SK-N-MC (cell line): ENCODE measurements around the gene ADAM11.
"Not testable (repeated sequence)": the region's sequence is repeated elsewhere in the genome, so short reads cannot be mapped to it uniquely, and the experiment has no call there.

ENCODE experiments used
- DNase-seq: peaks from one replicate; pipeline ENCODE4 v3.0.0-alpha.2; 2011; ENCODE audit warnings: low read depth, low spot score
- H3K27ac ChIP-seq: fragments of 200-600 bp; sonication (generic); 2 replicates; pipeline ENCODE4 v1.5.1; 2016; ENCODE audit warnings: mixed run types
- H3K36me3 ChIP-seq: fragments of 200-600 bp; sonication (generic); 2 replicates; pipeline ENCODE4 v1.6.1; 2017; ENCODE audit warnings: antibody characterized with exemption, low read length, mixed read lengths; ENCODE audit not compliant: insufficient read depth
- H3K4me3 ChIP-seq: fragments of 200-600 bp; sonication (generic); 2 replicates; pipeline ENCODE4 v1.5.1; 2016
- H3K9ac ChIP-seq: fragments of 200-600 bp; sonication (generic); 2 replicates; pipeline ENCODE4 v1.8.0; 2017; ENCODE audit warnings: mixed run types, mixed read lengths; ENCODE audit not compliant: insufficient read length
- H3K9me3 ChIP-seq: fragments of 200-600 bp; sonication (generic); 2 replicates; pipeline ENCODE4 v1.6.1; 2017; ENCODE audit warnings: low read depth, mild to moderate bottlenecking, antibody characterized with exemption, low read length, moderate library complexity, mixed read lengths
- EZH2 ChIP-seq: fragments of 200-600 bp; sonication (generic); IDR thresholded peaks from one replicate; pipeline ENCODE4 v1.6.1; 2017; ENCODE audit warnings: antibody characterized with exemption
- FOXP2 ChIP-seq: optimal IDR thresholded peaks from 2 replicates; pipeline ENCODE3; 2011; ENCODE audit warnings: mild to moderate bottlenecking, moderate library complexity; ENCODE audit not compliant: insufficient read depth; ENCODE audit errors: extremely low read length, control extremely low read depth
- POLR2AphosphoS5 ChIP-seq: IDR thresholded peaks from 2 replicates; pipeline ENCODE4 v1.6.1; 2012; ENCODE audit warnings: mild to moderate bottlenecking, low read depth, low read length, borderline replicate concordance

ADAM11 gene

DNA sequence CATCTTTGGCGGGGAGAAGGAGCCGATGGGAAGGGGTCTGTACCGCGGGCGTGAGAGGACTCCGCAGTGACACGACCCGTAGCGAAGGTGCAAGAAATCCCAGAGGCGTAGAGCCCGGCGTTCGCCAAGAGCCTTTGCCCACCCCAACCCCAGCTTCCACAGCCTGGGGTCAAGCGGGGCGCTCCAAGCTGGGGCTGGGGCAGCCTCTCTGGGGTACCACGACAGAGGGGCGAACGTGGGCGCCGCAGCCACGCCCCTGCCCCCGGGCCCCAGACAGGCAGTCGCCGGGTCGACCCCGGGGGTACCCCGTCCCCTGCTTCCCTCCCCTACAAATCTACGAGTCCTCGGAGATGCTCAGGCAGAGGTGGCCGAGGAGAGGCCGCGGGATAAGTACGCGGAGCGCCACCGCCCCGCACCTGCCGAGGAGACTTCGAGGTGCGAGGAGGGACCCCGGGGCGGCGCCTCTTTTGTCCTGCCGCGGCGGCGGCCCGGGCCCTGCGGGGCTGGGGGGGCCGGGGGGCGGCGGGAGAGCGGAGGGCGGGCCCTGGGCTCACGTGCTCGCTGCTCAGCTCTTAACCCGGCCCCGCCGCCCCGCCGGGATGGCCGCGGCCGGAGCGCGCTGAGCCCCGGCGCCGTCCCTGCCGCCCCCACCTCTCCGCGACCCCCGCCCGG lies at the start of gene ADAM11:
Gene ADAM11 (plus strand): TSS at position 575 of the 672 bp plus-strand sequence. CDS start 212 bp downstream, outside the sequence.
- H3K9ac ChIP-seq: peak within 1 kb of the TSS; percentile 60
- no peak for TF ChIP-seq POLR2AphosphoS5
- no peak for TF ChIP-seq EZH2
- TF ChIP-seq FOXP2: no peak
- H3K36me3 ChIP-seq: no peaks in the 10 kb centered on the region
- no peaks in the 10 kb centered on the region for H3K9me3 ChIP-seq
- peak within 1 kb of the TSS; percentile 83 for H3K4me3 ChIP-seq
- no peak within 1 kb of the TSS for H3K27ac ChIP-seq
- no peak for DNase-seq

DNA sequence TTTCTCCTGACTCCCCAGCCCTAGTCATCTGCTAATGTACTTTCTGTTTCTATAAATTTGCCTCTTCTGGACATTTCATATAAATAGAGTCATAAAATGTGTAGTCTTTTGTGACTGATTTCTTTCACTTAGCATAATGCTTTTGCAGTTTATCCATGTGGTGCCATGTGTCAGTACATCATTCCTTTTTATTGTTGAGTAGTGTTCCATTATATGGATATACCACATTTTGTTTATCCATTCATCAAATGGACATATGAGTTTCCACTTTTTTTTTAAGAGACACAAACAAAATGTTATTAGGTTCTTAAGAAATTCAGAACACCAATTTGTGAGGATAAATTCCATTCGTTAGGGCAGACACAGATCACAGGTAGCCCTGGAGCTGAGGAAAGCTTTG lies 39.3 kb upstream of the ADAM11 start:
- DNase-seq: no peak

DNA sequence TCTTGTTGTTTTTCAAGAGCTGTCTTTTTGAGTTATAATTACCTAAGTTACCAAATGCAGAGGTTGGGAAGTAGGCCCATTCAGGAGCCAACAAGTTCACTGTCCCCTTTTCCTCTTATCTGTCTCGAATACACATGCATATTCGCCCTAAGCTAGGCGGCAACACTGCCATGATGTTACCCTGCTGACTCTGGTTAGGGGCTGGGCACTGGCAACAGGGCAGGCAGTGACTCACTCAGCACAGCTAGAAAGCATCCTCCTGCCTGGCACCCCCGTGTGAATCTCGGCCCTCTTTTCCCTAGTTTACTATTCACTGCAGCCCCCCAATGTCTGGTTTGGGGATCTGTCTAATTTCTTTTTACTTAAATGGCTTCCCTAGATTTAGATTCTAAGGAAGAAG lies 36.5 kb upstream of the ADAM11 start:
- Histone ChIP-seq H3K27ac (no peak overlapping the region), H3K9ac (no peak overlapping the region), H3K4me3 (no peak overlapping the region), H3K36me3 (peaks cover 31% of the 10 kb centered on the region), H3K9me3 (no peaks in the 10 kb centered on the region; the same call in 1 of the 2 replicates)
- no peak for TF ChIP-seq POLR2AphosphoS5
- TF ChIP-seq FOXP2: no peak
- TF ChIP-seq EZH2: no peak
- no peak for DNase-seq

More for the DNA sequence above, 39.3 kb upstream of the ADAM11 start:
- TF ChIP-seq POLR2AphosphoS5 (no peak), FOXP2 (no peak), EZH2 (no peak)
- Histone ChIP-seq H3K9me3 (no peaks in the 10 kb centered on the region; the same call in 1 of the 2 replicates), H3K27ac (no peak overlapping the region), H3K36me3 (peaks cover 31% of the 10 kb centered on the region), H3K4me3 (no peak overlapping the region), H3K9ac (no peak overlapping the region)

DNA sequence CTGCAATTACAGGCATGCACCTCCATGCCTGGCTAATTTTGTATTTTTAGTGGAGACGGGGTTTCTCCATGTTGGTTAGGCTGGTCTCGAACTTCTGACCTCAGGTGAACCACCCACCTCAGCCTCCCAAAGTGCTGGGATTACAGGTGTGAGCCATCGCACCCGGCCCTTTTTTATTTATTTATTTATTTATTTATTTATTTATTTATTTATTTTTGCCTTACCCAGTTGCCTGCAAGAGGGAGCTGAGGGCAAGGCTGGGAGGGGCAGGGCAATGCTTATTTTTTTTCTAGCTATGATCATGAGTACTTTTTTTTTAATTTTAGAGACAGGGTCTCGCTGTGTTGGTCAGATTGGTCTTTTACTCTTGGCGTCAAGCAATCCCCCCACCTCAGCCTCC lies 32.7 kb upstream of the ADAM11 start:
- not testable (repeated sequence) for H3K27ac ChIP-seq, DNase-seq, H3K9me3 ChIP-seq, H3K9ac ChIP-seq, H3K4me3 ChIP-seq
- H3K36me3 ChIP-seq: peaks cover 29% of the 10 kb centered on the region

DNA sequence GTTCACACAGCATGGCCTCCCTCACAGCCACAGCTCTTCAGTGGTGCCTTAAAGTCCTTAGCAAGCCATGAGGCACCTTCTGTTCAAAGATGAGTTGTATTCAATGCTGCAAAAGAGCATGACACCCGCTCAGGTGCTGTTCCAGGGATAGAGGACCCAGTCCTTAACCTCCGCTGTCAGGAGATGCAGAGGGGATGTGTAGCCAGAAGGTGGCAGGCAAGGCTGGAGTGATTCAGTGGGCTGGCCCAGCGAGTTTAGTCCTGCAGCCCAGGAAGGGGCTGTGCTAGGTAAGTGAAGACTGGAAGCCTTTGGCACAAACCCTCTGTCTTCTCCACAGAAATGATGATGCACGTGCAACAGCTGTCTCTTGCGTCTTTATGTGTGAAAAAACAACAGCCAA lies 25.0 kb upstream of the ADAM11 start:
- TF ChIP-seq FOXP2 (no peak), POLR2AphosphoS5 (no peak), EZH2 (no peak)
- Histone ChIP-seq H3K36me3 (peaks cover 9% of the 10 kb centered on the region), H3K9ac (no peak overlapping the region), H3K9me3 (no peaks in the 10 kb centered on the region), H3K27ac (no peak overlapping the region), H3K4me3 (no peak overlapping the region)
- DNase-seq: no peak

- H3K9ac ChIP-seq: no peak overlapping the region
- DNase-seq: no peak
- H3K36me3 ChIP-seq: peaks cover 9% of the 10 kb centered on the region
- H3K27ac ChIP-seq: no peak overlapping the region
- TF ChIP-seq FOXP2 (no peak), POLR2AphosphoS5 (no peak), EZH2 (no peak)
- H3K9me3 ChIP-seq: no peaks in the 10 kb centered on the region
- no peak overlapping the region for H3K4me3 ChIP-seq
Observed at GRCh38 chr17:44734272-44734671, 24.5 kb upstream of the ADAM11 start.

GRCh38 chr17:44736551-44737240 lies 22.1 kb upstream of the ADAM11 start:
- Histone ChIP-seq H3K4me3 (no peak overlapping the region), H3K36me3 (no peaks in the 10 kb centered on the region; the same call in 1 of the 2 replicates), H3K27ac (no peak overlapping the region), H3K9me3 (no peaks in the 10 kb centered on the region), H3K9ac (no peak overlapping the region)
- DNase-seq: no peak
- no peak for TF ChIP-seq FOXP2
- TF ChIP-seq POLR2AphosphoS5: no peak
- TF ChIP-seq EZH2: no peak

DNA sequence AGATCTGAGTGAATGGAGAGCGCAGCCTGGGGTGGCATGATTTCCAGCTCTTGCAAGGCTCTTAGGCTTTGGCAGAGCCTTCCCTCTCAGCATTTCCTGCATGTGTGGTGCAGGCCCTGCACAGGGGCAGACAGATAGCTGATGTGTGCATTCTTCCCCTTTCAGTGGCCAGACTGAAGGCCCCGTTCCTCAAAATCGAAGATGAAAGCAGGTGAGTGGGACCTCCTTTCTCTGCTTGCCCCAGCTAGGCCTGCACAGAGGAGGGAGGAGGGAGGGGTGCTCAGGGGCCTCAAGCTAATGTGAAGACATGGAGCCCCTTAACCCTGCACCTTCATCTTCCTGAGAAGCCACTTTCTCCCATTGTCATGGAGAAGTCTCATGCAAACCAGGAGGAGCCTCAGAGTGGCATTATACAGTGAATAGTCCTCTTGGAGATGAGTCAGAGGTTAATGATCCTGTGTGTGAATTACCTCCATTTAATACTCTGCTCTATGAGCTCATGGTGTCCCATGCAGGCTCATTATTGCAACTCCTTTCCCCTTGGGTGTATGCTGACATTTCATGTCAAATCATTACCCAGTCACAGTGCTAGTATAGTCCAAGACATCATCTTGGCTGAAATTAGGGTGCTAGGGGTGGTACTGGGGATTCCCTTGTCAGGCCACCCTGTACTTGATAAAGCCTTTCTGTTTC lies 20.4 kb upstream of the ADAM11 start:
- no peak overlapping the region for H3K9ac ChIP-seq
- TF ChIP-seq EZH2 (no peak), POLR2AphosphoS5 (no peak), FOXP2 (no peak)
- H3K9me3 ChIP-seq: no peaks in the 10 kb centered on the region
- no peak for DNase-seq
- H3K36me3 ChIP-seq: no peaks in the 10 kb centered on the region; the same call in 1 of the 2 replicates
- no peak overlapping the region for H3K27ac ChIP-seq
- H3K4me3 ChIP-seq: no peak overlapping the region
